Endothelial cell of umbilical vein (primary cell): ENCODE measurements around the gene STX11. TPM values are rescaled to one million over a fixed set of nuclear protein-coding genes. Genes with fewer than 3 reads are reported as not detected.

Experiments
- BruUV-seq: library from RNA; stranded (reverse); fragments of 400-500 nt; replicated peaks from 2 replicates; lab custom pipeline; 2021; lab: Mats Ljungman, UMichigan
- CTCF ChIA-PET: fragments of 300-600, 350-600 bp; sonication (Branson Sonifier 250); formaldehyde crosslinking; loops from one replicate; lab custom pipeline; 2021; ENCODE audit warnings: antibody characterized with exemption, inconsistent platforms; lab: Charles Lee
- POLR2A ChIA-PET: fragments of 300-600, 350-600 bp; sonication (Branson Sonifier 250); formaldehyde crosslinking; loops from one replicate; lab custom pipeline; 2021; ENCODE audit warnings: antibody characterized with exemption, inconsistent platforms; lab: Charles Lee
- DNase-seq: peaks from one replicate; pipeline ENCODE4 v3.0.0-alpha.2; 2011; ENCODE audit warnings: low read depth, low spot score
- FAIRE-seq: peaks from 2 replicates; lab custom pipeline; 2011; peaks lifted over from hg19 to GRCh38; lab: Jason Lieb, UNC
- H2AFZ ChIP-seq: 2 replicates; pipeline ENCODE4 v1.6.0; 2012; ENCODE audit warnings: low read depth, low read length, control low read depth, inconsistent platforms
- H3K27ac ChIP-seq: 2 replicates; pipeline ENCODE4 v1.5.1; 2011; ENCODE audit warnings: low read depth, mild to moderate bottlenecking, control low read depth, low read length, moderate library complexity; ENCODE audit not compliant: insufficient read depth
- H3K27me3 ChIP-seq, 2 experiments: 2 replicates each; pipeline versions ENCODE4 v1.6.0 to v1.6.1; 2011; ENCODE audit warnings: low read length in 2 of 2, mixed read lengths in 1 of 2; ENCODE audit not compliant: control insufficient read depth in 2 of 2, insufficient read depth in 2 of 2
- H3K36me3 ChIP-seq, 2 experiments: 2 replicates in 1 of 2; 3 replicates in 1 of 2; pipeline ENCODE4 v1.5.1; 2011; ENCODE audit warnings: low read length in 2 of 2, mild to moderate bottlenecking in 1 of 2, moderate library complexity in 1 of 2; ENCODE audit not compliant: control insufficient read depth in 2 of 2, insufficient read depth in 2 of 2; ENCODE audit errors: extremely low read depth in 1 of 2
- H3K4me1 ChIP-seq: 3 replicates; pipeline ENCODE4 v1.5.1; 2011; ENCODE audit warnings: mild to moderate bottlenecking, low read length; ENCODE audit not compliant: control insufficient read depth, insufficient read depth; ENCODE audit errors: extremely low read depth
- H3K4me2 ChIP-seq: 2 replicates; pipeline ENCODE4 v1.6.1; 2011; ENCODE audit warnings: low read length, control low read depth, mixed read lengths; ENCODE audit not compliant: insufficient read depth
- H3K4me3 ChIP-seq, 3 experiments: fragments of 200-600 bp in 1 of 3; sonication (generic), shearing (Covaris generic) in 1 of 3; replicated peaks in 1 of 3; 2 replicates each; pipeline ENCODE4 v1.5.1; 2011 to 2016; ENCODE audit warnings: control low read depth in 3 of 3, low read length in 3 of 3, mild to moderate bottlenecking in 2 of 3, inconsistent platforms in 1 of 3, low read depth in 1 of 3, moderate library complexity in 1 of 3; ENCODE audit not compliant: insufficient read depth in 1 of 3
- H3K79me2 ChIP-seq: 2 replicates; pipeline ENCODE4 v1.6.0; 2012; ENCODE audit warnings: low read length, inconsistent platforms; ENCODE audit not compliant: control insufficient read depth, insufficient read depth
- H3K9ac ChIP-seq: replicated peaks from 2 replicates; pipeline ENCODE3; 2011; ENCODE audit warnings: low read length, control low read depth; ENCODE audit not compliant: insufficient read depth; ENCODE audit errors: extremely low read depth
- H3K9me1 ChIP-seq: replicated peaks from 3 replicates; pipeline ENCODE4 v1.6.0; 2011; ENCODE audit warnings: mild to moderate bottlenecking, low read length; ENCODE audit not compliant: control insufficient read depth, insufficient read depth; ENCODE audit errors: extremely low read depth
- H3K9me3 ChIP-seq: replicated peaks from 2 replicates; pipeline ENCODE4 v1.5.1; 2012; ENCODE audit warnings: low read length, inconsistent platforms; ENCODE audit not compliant: control insufficient read depth, insufficient read depth
- H4K20me1 ChIP-seq: replicated peaks from 2 replicates; pipeline ENCODE3; 2011; ENCODE audit warnings: mild to moderate bottlenecking, low read length; ENCODE audit not compliant: control insufficient read depth, insufficient read depth; ENCODE audit errors: extremely low read depth
- EZH2 ChIP-seq: IDR thresholded peaks from 2 replicates; pipeline ENCODE4 v1.6.1; 2012; ENCODE audit warnings: borderline replicate concordance, low read depth, mild to moderate bottlenecking, moderate library complexity, low read length, inconsistent platforms; ENCODE audit not compliant: severe bottlenecking
- FOS ChIP-seq: IDR thresholded peaks from 2 replicates; pipeline ENCODE4 v1.6.1; 2011; ENCODE audit warnings: mild to moderate bottlenecking, low read length, moderate library complexity, borderline replicate concordance; ENCODE audit not compliant: insufficient read depth
- GATA2 ChIP-seq: IDR thresholded peaks from 2 replicates; pipeline ENCODE4 v1.7.0; 2011; ENCODE audit warnings: low read depth, mild to moderate bottlenecking, moderate library complexity, mixed read lengths, low read length; ENCODE audit not compliant: insufficient read length, insufficient read depth
- JUN ChIP-seq: IDR thresholded peaks from 2 replicates; pipeline ENCODE4 v1.6.1; 2011; ENCODE audit warnings: borderline replicate concordance, low read depth; ENCODE audit not compliant: insufficient read length, insufficient read depth
- MYC ChIP-seq: IDR thresholded peaks from one replicate; pipeline ENCODE4 v1.6.1; 2011; ENCODE audit warnings: mild to moderate bottlenecking, low read depth, low read length
- POLR2A ChIP-seq: IDR thresholded peaks from 2 replicates; pipeline ENCODE4 v1.6.1; 2012; ENCODE audit warnings: low read depth, mild to moderate bottlenecking, control low read depth, low read length
- POLR2AphosphoS5 ChIP-seq: IDR thresholded peaks from 2 replicates; pipeline ENCODE4 v1.6.1; 2012; ENCODE audit warnings: low read depth, mild to moderate bottlenecking, control low read depth, low read length, moderate library complexity; ENCODE audit not compliant: insufficient read depth
- dilution Hi-C: fragments of 300-500 bp; cut with MboI; formaldehyde crosslinking; loops from one replicate; pipeline ENCODE4 v1.15.0; 2019; ENCODE audit warnings: low sequenced_read_pairs; ENCODE audit not compliant: extremely low pct_ligation_motif_present
- intact Hi-C: fragments of 100-400 bp; cut with micrococcal nuclease; formaldehyde crosslinking; loops from one replicate; pipeline ENCODE4 v1.10.0; 2022
- polyA plus RNA-seq, 4 experiments: library from polyadenylated mRNA; depleted of rRNA in 3 of 4; stranded (reverse) in 3 of 4; unstranded in 1 of 4; fragments of >200 nt; gene quantifications; 2 replicates each; pipeline versions ENCODE4 v1.2.1 to v1.2.3, GENCODE V29; 2011 to 2012; ENCODE audit warnings: missing spikeins in 1 of 4
- total RNA-seq: library from RNA; stranded (reverse); gene quantifications from 2 replicates; pipeline ENCODE4 v1.2.3, GENCODE V29; 2021
- TF ChIP-seq, protein P1 (sequence below): IDR thresholded peaks from 2 replicates; pipeline ENCODE4 v1.6.1; 2011; ENCODE audit not compliant: insufficient read depth, insufficient read length
- TF ChIP-seq, protein P2 (sequence below), 2 donors: IDR thresholded peaks; 1 replicate in 1 of 2; 2 replicates in 1 of 2; pipeline ENCODE4 v1.5.1; 2011; ENCODE audit warnings: low read length in 2 of 2, mild to moderate bottlenecking in 2 of 2, moderate library complexity in 2 of 2, control low read depth in 1 of 2, inconsistent platforms in 1 of 2, low read depth in 1 of 2; ENCODE audit not compliant: insufficient read depth in 1 of 2; ENCODE audit errors: extremely low read depth in 1 of 2

STX11 gene
- total and polyA plus RNA-seq, 2 donors (not counting 3 experiments of a cell fraction or from before 2014, with no cell fraction given), result 4.7 to 8.9 TPM

DNA sequence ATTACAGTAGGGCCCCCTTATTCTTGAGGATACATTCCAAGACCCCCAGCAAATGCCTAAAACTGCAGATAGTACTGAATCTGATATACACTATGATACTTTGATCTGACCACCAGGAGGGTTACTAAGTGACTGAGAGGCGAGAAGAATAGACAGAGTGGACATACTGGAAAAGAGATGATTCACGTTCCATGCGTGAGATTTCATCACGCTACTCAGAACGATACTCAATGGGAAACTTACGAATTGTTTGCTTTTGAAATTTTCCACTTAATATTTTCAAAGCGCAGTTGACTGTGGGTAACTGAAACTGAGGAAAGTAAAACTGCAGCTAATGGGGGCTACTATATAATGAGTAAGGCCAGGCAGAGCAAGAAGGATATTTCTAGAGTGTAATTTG, 60.8 kb downstream of the STX11 start:
- intact Hi-C loops, result no loop called here

More for the DNA sequence above, 60.8 kb downstream of the STX11 start:
- no peak for DNase-seq
- Histone ChIP-seq H3K36me3 (no peaks in the 10 kb centered on the region), H3K79me2 (no peaks in the 10 kb centered on the region), H3K4me1 (peaks cover 7% of the 10 kb centered on the region), H3K27me3 (peaks cover 13 to 27% of the 10 kb centered on the region in 2 experiments), H4K20me1 (no peaks in the 10 kb centered on the region), H3K4me2 (no peak overlapping the region), H3K4me3 (no peak overlapping the region), H3K9ac (no peak overlapping the region), H2AFZ (no peak overlapping the region), H3K27ac (no peak overlapping the region), H3K9me3 (no peaks in the 10 kb centered on the region), H3K9me1 (no peaks in the 10 kb centered on the region)
- CTCF ChIA-PET, result interaction anchor here (1.5 kb wide), 1 partner anchor 106 kb away, joined by 6 read pairs; no protein-coding TSS in a partner anchor
- TF ChIP-seq FOS (no peak), MYC (no peak), POLR2AphosphoS5 (no peak), POLR2A (no peak), JUN (no peak), GATA2 (no peak), EZH2 (no peak)
- TF ChIP-seq, protein P1, sequence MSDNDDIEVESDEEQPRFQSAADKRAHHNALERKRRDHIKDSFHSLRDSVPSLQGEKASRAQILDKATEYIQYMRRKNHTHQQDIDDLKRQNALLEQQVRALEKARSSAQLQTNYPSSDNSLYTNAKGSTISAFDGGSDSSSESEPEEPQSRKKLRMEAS, result no peak
- TF ChIP-seq, protein P2, sequence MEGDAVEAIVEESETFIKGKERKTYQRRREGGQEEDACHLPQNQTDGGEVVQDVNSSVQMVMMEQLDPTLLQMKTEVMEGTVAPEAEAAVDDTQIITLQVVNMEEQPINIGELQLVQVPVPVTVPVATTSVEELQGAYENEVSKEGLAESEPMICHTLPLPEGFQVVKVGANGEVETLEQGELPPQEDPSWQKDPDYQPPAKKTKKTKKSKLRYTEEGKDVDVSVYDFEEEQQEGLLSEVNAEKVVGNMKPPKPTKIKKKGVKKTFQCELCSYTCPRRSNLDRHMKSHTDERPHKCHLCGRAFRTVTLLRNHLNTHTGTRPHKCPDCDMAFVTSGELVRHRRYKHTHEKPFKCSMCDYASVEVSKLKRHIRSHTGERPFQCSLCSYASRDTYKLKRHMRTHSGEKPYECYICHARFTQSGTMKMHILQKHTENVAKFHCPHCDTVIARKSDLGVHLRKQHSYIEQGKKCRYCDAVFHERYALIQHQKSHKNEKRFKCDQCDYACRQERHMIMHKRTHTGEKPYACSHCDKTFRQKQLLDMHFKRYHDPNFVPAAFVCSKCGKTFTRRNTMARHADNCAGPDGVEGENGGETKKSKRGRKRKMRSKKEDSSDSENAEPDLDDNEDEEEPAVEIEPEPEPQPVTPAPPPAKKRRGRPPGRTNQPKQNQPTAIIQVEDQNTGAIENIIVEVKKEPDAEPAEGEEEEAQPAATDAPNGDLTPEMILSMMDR (IDR thresholded peaks at IDR 0.05; ENCODE audit: extremely low read depth in 1 of 2, insufficient read depth in 1 of 2, low read depth in 1 of 2, low read length in 2 of 2), result no peak
- no TSS peak for BruUV-seq
- dilution Hi-C loops, result no loop called here
- no peak for FAIRE-seq
- POLR2A ChIA-PET, result no interaction called here
